ENCODE measurements around the gene MYO15A.
A peak's percentile ranks its signal among the peaks of the same experiment; 100 is the strongest.

MYO15A gene

GRCh38 chr17:18157354-18157985 lies 48.9 kb downstream of the MYO15A start (continued):
- TF ChIP-seq ZNF692 (tag by site-specific recombination; IDR thresholded peaks at IDR 0.05), result no peak
- TF ChIP-seq, protein P1, sequence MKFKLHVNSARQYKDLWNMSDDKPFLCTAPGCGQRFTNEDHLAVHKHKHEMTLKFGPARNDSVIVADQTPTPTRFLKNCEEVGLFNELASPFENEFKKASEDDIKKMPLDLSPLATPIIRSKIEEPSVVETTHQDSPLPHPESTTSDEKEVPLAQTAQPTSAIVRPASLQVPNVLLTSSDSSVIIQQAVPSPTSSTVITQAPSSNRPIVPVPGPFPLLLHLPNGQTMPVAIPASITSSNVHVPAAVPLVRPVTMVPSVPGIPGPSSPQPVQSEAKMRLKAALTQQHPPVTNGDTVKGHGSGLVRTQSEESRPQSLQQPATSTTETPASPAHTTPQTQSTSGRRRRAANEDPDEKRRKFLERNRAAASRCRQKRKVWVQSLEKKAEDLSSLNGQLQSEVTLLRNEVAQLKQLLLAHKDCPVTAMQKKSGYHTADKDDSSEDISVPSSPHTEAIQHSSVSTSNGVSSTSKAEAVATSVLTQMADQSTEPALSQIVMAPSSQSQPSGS (tag by site-specific recombination; IDR thresholded peaks at IDR 0.05; ENCODE audit: low read depth), result no peak
- no peak for TF ChIP-seq PRDM4 (tag by site-specific recombination; IDR thresholded peaks at IDR 0.05)
- no peak for TF ChIP-seq PRDM1 (tag by site-specific recombination; IDR thresholded peaks at IDR 0.05)

DNA sequence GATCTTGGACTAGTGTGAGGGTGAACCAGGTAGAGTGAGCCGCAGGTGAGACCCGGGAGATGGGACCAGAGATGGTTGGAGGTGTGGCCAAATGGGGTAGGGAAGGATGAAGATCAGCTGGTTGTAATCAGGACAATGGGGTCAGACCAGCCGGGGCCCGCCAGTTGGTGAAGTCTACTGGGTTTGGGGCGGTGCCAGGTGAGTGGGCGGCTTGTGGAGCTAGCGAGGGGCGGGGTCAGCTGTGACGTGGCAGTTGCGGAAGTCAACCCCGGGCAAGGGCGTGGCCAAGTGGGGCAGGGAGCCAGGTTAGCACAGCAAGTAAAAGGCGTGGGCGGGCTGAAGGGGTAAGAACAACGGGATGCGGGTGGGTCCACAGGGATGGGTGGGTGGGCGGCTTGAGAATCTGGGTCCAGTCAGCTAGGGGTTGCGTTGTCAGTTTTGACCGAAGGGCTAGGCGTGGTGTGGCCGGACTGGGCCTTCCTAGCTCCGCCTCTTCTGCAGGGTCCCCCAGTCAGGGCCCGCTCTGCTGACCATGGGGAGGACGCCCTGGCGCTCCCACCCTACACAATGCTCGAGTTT lies 49.6 kb downstream of the MYO15A start:
- Histone ChIP-seq H3K4me1 (ENCODE audit: control insufficient read depth, insufficient read depth, low read length) (no peaks in the 10 kb centered on the region), H3K27ac (ENCODE audit: extremely low read depth, low read depth, low read length) (no peak overlapping the region), H3K9me3 (ENCODE audit: control insufficient read depth, insufficient read depth, low read depth, low read length) (no peaks in the 10 kb centered on the region), H3K36me3 (ENCODE audit: control insufficient read depth in 2 of 2, insufficient read depth in 1 of 2, low read length in 2 of 2) (no peaks in the 10 kb centered on the region), H3K4me3 (ENCODE audit: low read depth, low read length) (peak overlapping the region; percentile 6; the same call in 1 of the 2 replicates)
- CTCF ChIA-PET, result interaction anchor here (0.5 kb wide), 1 partner anchor 26 kb away, joined by 4 read pairs; no protein-coding TSS in a partner anchor
- TF ChIP-seq ZNF311 (tag by site-specific recombination; IDR thresholded peaks at IDR 0.05; ENCODE audit: borderline replicate concordance) (no peak), ZFP69B (tag by site-specific recombination; IDR thresholded peaks at IDR 0.05) (peak; percentile 80), ZFHX2 (tag by site-specific recombination; conservative IDR thresholded peaks at IDR 0.05) (peak; percentile 89), KLF7 (tag by site-specific recombination; IDR thresholded peaks at IDR 0.05; ENCODE audit: borderline replicate concordance) (0 out of 2 replicates have a peak, but pooled peaks have one; percentile 50), SCRT2 (tag by site-specific recombination; IDR thresholded peaks at IDR 0.05) (peak; percentile 62; the same call in 1 of the 2 replicates), ZNF692 (tag by site-specific recombination; IDR thresholded peaks at IDR 0.05) (peak; percentile 54; the same call in 1 of the 2 replicates), ZNF629 (tag by site-specific recombination; IDR thresholded peaks at IDR 0.05) (peak; percentile 58), SETDB1 (IDR thresholded peaks at IDR 0.05; ENCODE audit: insufficient read length, low read length) (no peak), KLF1 (tag by site-specific recombination; IDR thresholded peaks at IDR 0.05) (peak; percentile 93), KLF8 (tag by site-specific recombination; IDR thresholded peaks at IDR 0.05) (no peak), KLF9 (tag by site-specific recombination; IDR thresholded peaks at IDR 0.05; ENCODE audit: low read depth) (peak; percentile 72; the same call in 1 of the 2 replicates), SP2 (tag by site-specific recombination; IDR thresholded peaks at IDR 0.05) (peak; percentile 76), EGR2 (tag by site-specific recombination; IDR thresholded peaks at IDR 0.05; ENCODE audit: low read depth) (peak; percentile 81), ZNF449 (tag by site-specific recombination; IDR thresholded peaks at IDR 0.05) (no peak), ZEB2 (tag by site-specific recombination; IDR thresholded peaks at IDR 0.05) (peak; percentile 61; the same call in 1 of the 2 replicates), SP3 (tag by site-specific recombination; IDR thresholded peaks at IDR 0.05) (peak; percentile 39; the same call in 1 of the 2 replicates), KLF16 (tag by site-specific recombination; IDR thresholded peaks at IDR 0.05) (peak; percentile 61; the same call in 1 of the 2 replicates)
- TF ChIP-seq, protein P2, sequence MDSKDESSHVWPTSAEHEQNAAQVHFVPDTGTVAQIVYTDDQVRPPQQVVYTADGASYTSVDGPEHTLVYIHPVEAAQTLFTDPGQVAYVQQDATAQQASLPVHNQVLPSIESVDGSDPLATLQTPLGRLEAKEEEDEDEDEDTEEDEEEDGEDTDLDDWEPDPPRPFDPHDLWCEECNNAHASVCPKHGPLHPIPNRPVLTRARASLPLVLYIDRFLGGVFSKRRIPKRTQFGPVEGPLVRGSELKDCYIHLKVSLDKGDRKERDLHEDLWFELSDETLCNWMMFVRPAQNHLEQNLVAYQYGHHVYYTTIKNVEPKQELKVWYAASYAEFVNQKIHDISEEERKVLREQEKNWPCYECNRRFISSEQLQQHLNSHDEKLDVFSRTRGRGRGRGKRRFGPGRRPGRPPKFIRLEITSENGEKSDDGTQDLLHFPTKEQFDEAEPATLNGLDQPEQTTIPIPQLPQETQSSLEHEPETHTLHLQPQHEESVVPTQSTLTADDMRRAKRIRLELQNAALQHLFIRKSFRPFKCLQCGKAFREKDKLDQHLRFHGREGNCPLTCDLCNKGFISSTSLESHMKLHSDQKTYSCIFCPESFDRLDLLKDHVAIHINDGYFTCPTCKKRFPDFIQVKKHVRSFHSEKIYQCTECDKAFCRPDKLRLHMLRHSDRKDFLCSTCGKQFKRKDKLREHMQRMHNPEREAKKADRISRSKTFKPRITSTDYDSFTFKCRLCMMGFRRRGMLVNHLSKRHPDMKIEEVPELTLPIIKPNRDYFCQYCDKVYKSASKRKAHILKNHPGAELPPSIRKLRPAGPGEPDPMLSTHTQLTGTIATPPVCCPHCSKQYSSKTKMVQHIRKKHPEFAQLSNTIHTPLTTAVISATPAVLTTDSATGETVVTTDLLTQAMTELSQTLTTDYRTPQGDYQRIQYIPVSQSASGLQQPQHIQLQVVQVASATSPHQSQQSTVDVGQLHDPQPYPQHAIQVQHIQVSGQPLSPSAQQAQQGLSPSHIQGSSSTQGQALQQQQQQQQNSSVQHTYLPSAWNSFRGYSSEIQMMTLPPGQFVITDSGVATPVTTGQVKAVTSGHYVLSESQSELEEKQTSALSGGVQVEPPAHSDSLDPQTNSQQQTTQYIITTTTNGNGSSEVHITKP (tag by site-specific recombination; IDR thresholded peaks at IDR 0.05), result peak; percentile 57
- POLR2A ChIA-PET, result interaction anchor here (0.6 to 1.3 kb wide), 4 partner anchors 14 to 110 kb away, joined by 3 to 4 read pairs (median 4); partner anchors contain the start of gene ALKBH5

All from HEK293 (cell line).